HEK293 (cell line): ENCODE measurements around the gene GALNT2.

Experiments
- CTCF ChIA-PET: fragments of 350-600 bp; formaldehyde crosslinking; extraction: SDS; loops from one replicate; lab custom pipeline; 2021; ENCODE audit warnings: antibody characterized with exemption; lab: Yijun Ruan, JAX
- POLR2A ChIA-PET: fragments of 300-600 bp; formaldehyde crosslinking; extraction: SDS; loops from one replicate; lab custom pipeline; 2020; ENCODE audit warnings: antibody characterized with exemption, inconsistent platforms; lab: Yijun Ruan, JAX
- H3K27ac ChIP-seq: fragments of 200-500 bp; sonication (Bioruptor generic); 2 replicates; pipeline ENCODE4 v1.5.1; 2014; ENCODE audit warnings: low read depth, low read length, control low read depth, inconsistent platforms; ENCODE audit errors: extremely low read depth
- H3K36me3 ChIP-seq, 2 experiments: fragments of 200-500 bp in 1 of 2; sonication (Bioruptor generic) in 1 of 2; 1 replicate in 1 of 2; 2 replicates in 1 of 2; pipeline ENCODE4 v1.5.1; 2014 to 2017; ENCODE audit warnings: inconsistent platforms in 2 of 2, low read length in 2 of 2; ENCODE audit not compliant: control insufficient read depth in 2 of 2, insufficient read depth in 1 of 2
- H3K4me1 ChIP-seq: fragments of 200-500 bp; sonication (Bioruptor generic); 2 replicates; pipeline ENCODE4 v1.5.1; 2014; ENCODE audit warnings: mild to moderate bottlenecking, low read length, inconsistent platforms; ENCODE audit not compliant: control insufficient read depth, insufficient read depth
- H3K4me3 ChIP-seq: 2 replicates; pipeline ENCODE4 v1.5.1; 2011; ENCODE audit warnings: low read depth, mild to moderate bottlenecking, control low read depth, low read length, moderate library complexity
- H3K9me3 ChIP-seq: fragments of 200-500 bp; sonication (Bioruptor generic); 2 replicates; pipeline ENCODE4 v1.5.1; 2014; ENCODE audit warnings: low read depth, low read length, inconsistent platforms; ENCODE audit not compliant: control insufficient read depth, insufficient read depth
- GFI1B ChIP-seq: fragments of 450-650 bp; formaldehyde crosslinking; IDR thresholded peaks from 2 replicates; pipeline ENCODE4 v1.5.1; 2016; ENCODE audit warnings: missing biosample characterization, missing genetic modification characterization
- KLF1 ChIP-seq: fragments of 450-650 bp; formaldehyde crosslinking; IDR thresholded peaks from 2 replicates; pipeline ENCODE4 v1.5.1; 2016; ENCODE audit warnings: missing biosample characterization, missing genetic modification characterization
- PRDM1 ChIP-seq: fragments of 450-650 bp; formaldehyde crosslinking; IDR thresholded peaks from 2 replicates; pipeline ENCODE4; 2016; ENCODE audit warnings: missing biosample characterization, missing genetic modification characterization
- TRIM28 ChIP-seq: IDR thresholded peaks from 2 replicates; pipeline ENCODE4 v1.6.1; 2011; ENCODE audit warnings: low read length, control low read depth, borderline replicate concordance
- ZNF140 ChIP-seq: fragments of 450-650 bp; formaldehyde crosslinking; IDR thresholded peaks from 2 replicates; pipeline ENCODE4 v1.5.1; 2016; ENCODE audit warnings: missing biosample characterization, missing genetic modification characterization
- ZNF202 ChIP-seq: fragments of 450-650 bp; formaldehyde crosslinking; IDR thresholded peaks from 2 replicates; pipeline ENCODE4 v1.5.1; 2016; ENCODE audit warnings: missing biosample characterization, missing genetic modification characterization, borderline replicate concordance
- ZNF223 ChIP-seq: fragments of 450-650 bp; formaldehyde crosslinking; IDR thresholded peaks from 2 replicates; pipeline ENCODE4 v1.5.1; 2016; ENCODE audit warnings: missing biosample characterization, missing genetic modification characterization
- ZNF23 ChIP-seq: fragments of 450-650 bp; formaldehyde crosslinking; IDR thresholded peaks from 2 replicates; pipeline ENCODE4 v1.5.1; 2016; ENCODE audit warnings: missing biosample characterization, missing genetic modification characterization, borderline replicate concordance
- ZNF280C ChIP-seq: fragments of 450-650 bp; formaldehyde crosslinking; IDR thresholded peaks from 2 replicates; pipeline ENCODE4 v1.5.1; 2016; ENCODE audit warnings: missing biosample characterization, missing genetic modification characterization
- ZNF292 ChIP-seq: fragments of 450-650 bp; formaldehyde crosslinking; IDR thresholded peaks from 2 replicates; pipeline ENCODE4 v1.5.1; 2016; ENCODE audit warnings: low read depth, missing biosample characterization, missing genetic modification characterization, borderline replicate concordance
- ZNF530 ChIP-seq: fragments of 450-650 bp; formaldehyde crosslinking; IDR thresholded peaks from 2 replicates; pipeline ENCODE4 v1.5.1; 2016; ENCODE audit warnings: low read depth, missing biosample characterization, missing genetic modification characterization
- ZNF549 ChIP-seq: fragments of 450-650 bp; IDR thresholded peaks from 2 replicates; pipeline ENCODE4 v1.5.1; 2018; ENCODE audit warnings: missing biosample characterization, missing genetic modification characterization, mild to moderate bottlenecking, inconsistent platforms, moderate library complexity
- ZNF830 ChIP-seq: fragments of 450-650 bp; IDR thresholded peaks from 2 replicates; pipeline ENCODE4 v1.5.0; 2018; ENCODE audit warnings: missing biosample characterization, missing genetic modification characterization, low read depth, mild to moderate bottlenecking, moderate library complexity
- TF ChIP-seq, protein P1 (sequence below): fragments of 450-650 bp; formaldehyde crosslinking; IDR thresholded peaks from 2 replicates; pipeline ENCODE4 v1.5.1; 2016; ENCODE audit warnings: missing biosample characterization, missing genetic modification characterization
- TF ChIP-seq, protein P2 (sequence below): fragments of 450-650 bp; formaldehyde crosslinking; IDR thresholded peaks from 2 replicates; pipeline ENCODE4 v1.5.1; 2016; ENCODE audit warnings: missing biosample characterization, missing genetic modification characterization

GALNT2 gene

DNA sequence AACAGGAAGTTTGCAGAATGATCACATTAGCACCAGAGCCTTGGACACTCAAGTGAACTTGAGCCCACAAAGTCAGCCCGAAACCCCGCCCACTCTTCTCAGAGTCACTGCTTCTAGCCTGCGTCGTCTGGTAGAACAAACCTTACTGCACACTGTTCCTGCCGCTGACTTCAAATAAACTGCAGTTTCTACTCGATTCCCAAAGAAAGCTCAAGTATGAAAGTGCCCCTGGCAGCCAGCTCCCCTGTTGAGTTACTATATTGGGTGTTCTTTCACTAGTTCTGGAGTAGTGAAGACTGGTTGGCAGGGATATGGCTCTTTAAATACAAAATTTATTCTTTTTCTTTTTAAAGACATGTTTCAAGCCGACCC, 164.7 kb downstream of the GALNT2 start:
- TF ChIP-seq ZNF549 (no peak), ZNF292 (tag by site-specific recombination) (no peak), PRDM1 (no peak), ZNF140 (no peak), ZNF202 (no peak), ZNF23 (no peak), ZNF830 (tag by site-specific recombination) (no peak)
- ChIA-PET POLR2A (no interaction called here), CTCF (interaction anchor here (0.6 kb wide), 2 partner anchors 9 to 11 kb away, joined by 3 to 4 read pairs; no protein-coding TSS in a partner anchor)
- no peaks in the 10 kb centered on the region for H3K4me1 ChIP-seq
- H3K36me3 ChIP-seq: no peaks in the 10 kb centered on the region
- H3K27ac ChIP-seq: no peak overlapping the region
- H3K4me3 ChIP-seq: no peak overlapping the region
- H3K9me3 ChIP-seq: no peaks in the 10 kb centered on the region

DNA sequence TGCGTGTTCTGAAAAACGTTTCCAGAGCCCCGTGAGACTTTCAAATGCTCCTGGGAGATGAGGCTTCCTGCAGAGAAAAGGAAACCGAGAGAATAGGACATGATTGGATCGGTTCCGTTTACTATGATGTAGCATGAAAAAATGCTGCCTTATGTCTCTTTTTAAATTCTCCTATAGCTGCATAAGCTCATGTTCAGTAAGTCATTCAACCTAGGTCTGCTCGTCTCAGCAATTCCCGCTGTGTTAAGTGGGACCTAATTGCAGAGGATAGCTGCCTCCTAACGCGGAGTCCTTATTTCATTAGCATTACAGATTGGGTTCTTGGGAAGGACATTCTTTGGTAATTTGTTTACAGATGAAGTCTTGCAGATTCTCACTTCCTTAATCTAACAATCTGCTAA, 165.3 kb downstream of the GALNT2 start:
- ChIA-PET POLR2A (no interaction called here), CTCF (interaction anchor here (0.6 kb wide), 1 partner anchor 10 kb away, joined by 4 read pairs; no protein-coding TSS in a partner anchor)
- Histone ChIP-seq H3K36me3 (no peaks in the 10 kb centered on the region), H3K4me1 (peaks cover 2% of the 10 kb centered on the region; the same call in 1 of the 2 replicates), H3K27ac (no peak overlapping the region), H3K4me3 (no peak overlapping the region), H3K9me3 (no peaks in the 10 kb centered on the region)
- peak; percentile 47; the same call in 1 of the 2 replicates for TF ChIP-seq TRIM28
- TF ChIP-seq ZNF280C (tag by site-specific recombination): no peak

DNA sequence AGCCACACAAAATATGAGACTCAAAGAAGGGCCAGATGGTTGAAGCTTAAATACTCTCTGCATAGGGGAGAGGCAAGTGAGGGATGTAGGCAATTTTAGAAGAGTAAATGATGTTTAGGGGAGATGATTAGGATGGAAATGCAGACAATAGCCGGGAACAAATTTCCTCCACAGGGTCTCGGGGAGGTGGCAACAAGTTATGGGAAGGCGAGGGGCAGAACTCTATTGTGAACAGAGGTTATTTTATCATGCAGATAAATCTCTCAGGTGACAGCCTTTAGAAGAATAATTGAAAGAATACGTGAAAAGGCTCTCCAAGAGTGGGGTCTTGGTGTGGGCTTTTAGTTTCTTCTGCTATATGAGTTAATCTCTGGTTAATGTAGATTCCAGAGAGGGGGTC, 166.7 kb downstream of the GALNT2 start:
- Histone ChIP-seq H3K9me3 (no peaks in the 10 kb centered on the region), H3K4me3 (no peak overlapping the region), H3K4me1 (peaks cover 3% of the 10 kb centered on the region; the same call in 1 of the 2 replicates), H3K36me3 (no peaks in the 10 kb centered on the region), H3K27ac (no peak overlapping the region)
- TF ChIP-seq ZNF223 (tag by site-specific recombination): no peak
- TF ChIP-seq ZNF530 (tag by site-specific recombination): peak; percentile 99
- TF ChIP-seq GFI1B (tag by site-specific recombination): no peak
- TF ChIP-seq KLF1: no peak
- no peak for TF ChIP-seq ZNF280C (tag by site-specific recombination)
- TF ChIP-seq, protein P1, sequence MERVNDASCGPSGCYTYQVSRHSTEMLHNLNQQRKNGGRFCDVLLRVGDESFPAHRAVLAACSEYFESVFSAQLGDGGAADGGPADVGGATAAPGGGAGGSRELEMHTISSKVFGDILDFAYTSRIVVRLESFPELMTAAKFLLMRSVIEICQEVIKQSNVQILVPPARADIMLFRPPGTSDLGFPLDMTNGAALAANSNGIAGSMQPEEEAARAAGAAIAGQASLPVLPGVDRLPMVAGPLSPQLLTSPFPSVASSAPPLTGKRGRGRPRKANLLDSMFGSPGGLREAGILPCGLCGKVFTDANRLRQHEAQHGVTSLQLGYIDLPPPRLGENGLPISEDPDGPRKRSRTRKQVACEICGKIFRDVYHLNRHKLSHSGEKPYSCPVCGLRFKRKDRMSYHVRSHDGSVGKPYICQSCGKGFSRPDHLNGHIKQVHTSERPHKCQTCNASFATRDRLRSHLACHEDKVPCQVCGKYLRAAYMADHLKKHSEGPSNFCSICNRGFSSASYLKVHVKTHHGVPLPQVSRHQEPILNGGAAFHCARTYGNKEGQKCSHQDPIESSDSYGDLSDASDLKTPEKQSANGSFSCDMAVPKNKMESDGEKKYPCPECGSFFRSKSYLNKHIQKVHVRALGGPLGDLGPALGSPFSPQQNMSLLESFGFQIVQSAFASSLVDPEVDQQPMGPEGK: no peak
- TF ChIP-seq, protein P2, sequence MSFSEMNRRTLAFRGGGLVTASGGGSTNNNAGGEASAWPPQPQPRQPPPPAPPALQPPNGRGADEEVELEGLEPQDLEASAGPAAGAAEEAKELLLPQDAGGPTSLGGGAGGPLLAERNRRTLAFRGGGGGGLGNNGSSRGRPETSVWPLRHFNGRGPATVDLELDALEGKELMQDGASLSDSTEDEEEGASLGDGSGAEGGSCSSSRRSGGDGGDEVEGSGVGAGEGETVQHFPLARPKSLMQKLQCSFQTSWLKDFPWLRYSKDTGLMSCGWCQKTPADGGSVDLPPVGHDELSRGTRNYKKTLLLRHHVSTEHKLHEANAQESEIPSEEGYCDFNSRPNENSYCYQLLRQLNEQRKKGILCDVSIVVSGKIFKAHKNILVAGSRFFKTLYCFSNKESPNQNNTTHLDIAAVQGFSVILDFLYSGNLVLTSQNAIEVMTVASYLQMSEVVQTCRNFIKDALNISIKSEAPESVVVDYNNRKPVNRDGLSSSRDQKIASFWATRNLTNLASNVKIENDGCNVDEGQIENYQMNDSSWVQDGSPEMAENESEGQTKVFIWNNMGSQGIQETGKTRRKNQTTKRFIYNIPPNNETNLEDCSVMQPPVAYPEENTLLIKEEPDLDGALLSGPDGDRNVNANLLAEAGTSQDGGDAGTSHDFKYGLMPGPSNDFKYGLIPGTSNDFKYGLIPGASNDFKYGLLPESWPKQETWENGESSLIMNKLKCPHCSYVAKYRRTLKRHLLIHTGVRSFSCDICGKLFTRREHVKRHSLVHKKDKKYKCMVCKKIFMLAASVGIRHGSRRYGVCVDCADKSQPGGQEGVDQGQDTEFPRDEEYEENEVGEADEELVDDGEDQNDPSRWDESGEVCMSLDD (tag by site-specific recombination): no peak
- ChIA-PET POLR2A (no interaction called here), CTCF (interaction anchor here (1.0 kb wide), 1 partner anchor 10 kb away, joined by 4 read pairs; no protein-coding TSS in a partner anchor)
